NB4 (cell line): ENCODE data around the gene SBSN.

Experiments
- DNase-seq: peaks from one replicate; pipeline ENCODE4 v3.0.0; 2010; ENCODE audit warnings: low read depth
- H3K4me3 ChIP-seq: one replicate; pipeline ENCODE4 v1.5.1; 2011; ENCODE audit warnings: mild to moderate bottlenecking, low read depth, low read length, moderate library complexity
- CTCF ChIP-seq: IDR thresholded peaks from one replicate; pipeline ENCODE4 v1.5.1; 2012; ENCODE audit warnings: low read depth, low read length
- MAX ChIP-seq: IDR thresholded peaks from 2 replicates; pipeline ENCODE4 v1.6.1; 2011; ENCODE audit warnings: low read depth, low read length
- MYC ChIP-seq: IDR thresholded peaks from 2 replicates; pipeline ENCODE4 v1.6.1; 2011; ENCODE audit warnings: low read depth, low read length
- POLR2A ChIP-seq: IDR thresholded peaks from 2 replicates; pipeline ENCODE4 v1.6.1; 2011; ENCODE audit warnings: mild to moderate bottlenecking; ENCODE audit not compliant: insufficient read length; ENCODE audit errors: extremely low read depth

Gene SBSN

GRCh38 chr19:35528218-35529038 lies at the start of gene SBSN:
Gene SBSN, minus strand, starts transcription at chr19:35528311. Its CDS starts 30 bp downstream, at chr19:35528281.
- no peak within 1 kb of the TSS for H3K4me3 ChIP-seq
- DNase-seq = no peak
- TF ChIP-seq MYC = no peak
- TF ChIP-seq CTCF = no peak
- no peak for TF ChIP-seq POLR2A
- TF ChIP-seq MAX = no peak

DNA sequence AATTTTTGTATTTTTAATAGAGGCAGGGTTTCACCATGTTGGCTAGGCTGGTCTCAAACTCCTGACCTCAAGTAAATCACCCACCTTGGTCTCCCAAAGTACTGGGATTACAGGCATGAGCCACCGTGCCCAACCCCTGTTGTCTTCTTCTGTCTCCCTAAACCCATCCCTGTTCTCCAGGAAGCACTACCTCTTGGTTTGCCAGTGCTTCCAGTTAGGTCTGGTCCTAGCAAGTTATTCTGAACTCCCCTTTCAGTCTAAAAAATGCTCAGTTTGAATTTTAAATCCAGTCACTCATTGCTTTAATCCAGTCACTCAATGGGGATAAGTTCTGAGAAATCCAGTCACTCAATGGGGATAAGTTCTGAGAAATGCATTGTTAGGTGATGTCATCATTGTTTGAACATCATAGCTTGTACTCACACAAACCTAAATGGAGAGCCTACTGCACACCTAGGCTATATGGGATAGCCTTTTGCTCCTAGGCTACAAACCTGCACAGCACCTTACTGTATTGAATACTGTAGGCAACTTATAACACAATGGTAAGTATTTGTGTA lies 43.4 kb upstream of the SBSN start:
- no peak for TF ChIP-seq MYC
- no peak for TF ChIP-seq MAX
- no peak for TF ChIP-seq POLR2A
- no peak for TF ChIP-seq CTCF
- H3K4me3 ChIP-seq = no peak overlapping the region
- no peak for DNase-seq

DNA sequence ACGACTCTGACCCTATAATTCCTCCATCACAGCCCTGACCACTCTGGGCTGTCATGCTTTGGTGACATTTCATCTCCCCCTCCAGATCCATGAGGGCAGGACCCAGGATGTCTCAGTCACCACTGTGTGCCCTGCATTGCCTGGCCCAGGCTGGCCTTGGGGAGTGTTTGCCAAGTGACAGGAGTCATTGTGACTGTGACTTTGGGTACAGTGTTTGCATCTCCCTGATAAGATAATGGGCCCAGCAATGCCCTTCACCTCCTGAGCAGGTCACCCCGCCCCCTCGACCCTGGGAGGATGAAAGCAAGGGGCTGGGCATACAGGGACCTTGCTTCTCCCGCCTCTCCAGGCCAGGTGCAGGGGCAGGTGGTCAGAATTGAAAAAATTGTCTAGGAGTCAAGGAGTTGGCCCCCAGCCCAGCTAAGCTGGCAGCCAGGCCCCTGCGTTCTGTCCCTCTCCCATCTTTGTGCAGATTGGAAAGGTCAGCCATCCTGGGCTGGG lies 41.2 kb upstream of the SBSN start:
- DNase-seq = no peak
- no peak overlapping the region for H3K4me3 ChIP-seq
- TF ChIP-seq MAX (no peak), MYC (no peak), CTCF (no peak), POLR2A (no peak)

DNA sequence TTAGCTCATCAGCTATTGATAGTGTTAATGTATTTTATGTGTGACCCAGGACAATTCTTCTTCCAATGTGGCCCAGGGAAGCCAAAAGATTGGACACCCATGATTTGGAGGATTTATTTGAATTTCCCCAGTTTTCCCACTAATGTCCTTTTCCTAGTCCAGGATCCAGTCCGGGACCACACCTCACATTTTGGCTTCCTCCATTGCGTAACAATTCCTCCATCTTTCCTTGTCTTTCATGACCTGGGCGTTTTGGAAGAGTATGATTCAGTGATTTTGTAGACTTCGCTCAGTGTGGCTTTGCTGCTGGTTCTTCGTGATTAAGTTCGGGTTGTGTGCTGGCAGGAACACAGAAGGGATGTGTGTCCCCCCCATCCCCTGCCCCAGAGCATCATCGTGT lies 38.6 kb upstream of the SBSN start:
- no peak overlapping the region for H3K4me3 ChIP-seq
- DNase-seq = no peak
- TF ChIP-seq POLR2A = no peak
- no peak for TF ChIP-seq CTCF
- TF ChIP-seq MAX = no peak
- no peak for TF ChIP-seq MYC

DNA sequence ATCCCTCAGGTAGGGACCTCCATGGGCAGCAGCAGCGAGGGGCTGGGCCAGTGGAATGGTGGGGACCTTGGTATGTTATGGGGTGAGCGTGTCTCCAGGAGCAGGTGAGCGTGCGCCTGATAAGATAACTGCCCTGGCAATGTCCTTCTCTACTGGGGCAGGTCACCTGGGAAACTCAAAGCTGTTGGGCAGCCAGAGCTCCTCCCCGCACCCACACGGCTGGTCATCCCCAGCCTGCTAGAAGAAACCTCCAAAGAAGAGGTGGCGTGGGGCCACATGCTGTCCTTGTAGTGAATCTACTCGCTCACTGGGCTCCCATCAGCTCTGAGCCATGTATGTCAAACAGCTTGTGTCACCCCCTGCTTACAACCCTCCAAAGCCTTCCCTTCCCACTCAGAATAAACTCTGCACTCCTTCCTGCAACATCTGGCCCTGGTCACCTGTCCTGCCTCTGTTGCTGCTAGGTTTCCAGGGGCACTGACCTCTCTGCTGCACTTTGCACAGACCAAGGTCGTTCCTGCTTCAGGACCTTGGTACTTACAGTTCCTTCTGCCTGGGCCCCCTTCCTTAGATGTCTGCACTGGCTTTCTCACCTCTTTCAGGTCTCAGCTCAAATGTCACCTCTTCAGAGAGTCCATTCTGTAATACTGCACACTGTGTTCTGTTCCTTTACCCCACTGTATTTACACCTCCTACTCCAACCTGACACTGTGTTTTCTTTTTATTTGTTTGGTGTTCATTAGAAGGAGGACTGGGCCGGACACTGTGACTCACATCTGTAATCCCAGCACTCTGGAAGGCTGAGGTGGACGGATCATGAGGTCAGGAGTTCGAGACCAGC lies 37.1 kb upstream of the SBSN start:
- TF ChIP-seq POLR2A (no peak), MYC (no peak), MAX (no peak), CTCF (no peak)
- no peak overlapping the region for H3K4me3 ChIP-seq
- no peak for DNase-seq
